Tibial nerve (tissue), 4 donors: ENCODE measurements around the gene SPATC1L. TPM values are rescaled to one million over a fixed set of nuclear protein-coding genes. Genes with fewer than 3 reads are reported as not detected.

Experiments
- DNase-seq, 2 donors: peaks; one replicate each; pipeline ENCODE4 v3.0.0-alpha.2; 2019; ENCODE audit warnings: low spot score in 2 of 2
- H3K27ac ChIP-seq, 4 donors: fragments of 200-600 bp; sonication (generic) in 3 of 4; one replicate each; pipeline ENCODE4 v1.5.1; 2017 to 2019; ENCODE audit warnings: mild to moderate bottlenecking in 1 of 4
- H3K27me3 ChIP-seq, 2 donors: fragments of 200-600 bp; sonication (generic) in 1 of 2; one replicate each; pipeline versions ENCODE4 v1.5.1 to v1.6.0; 2017 to 2019
- H3K36me3 ChIP-seq, 3 donors: fragments of 200-600 bp; sonication (generic); one replicate each; pipeline ENCODE4 v1.5.1; 2018 to 2019
- H3K4me1 ChIP-seq, 4 donors: fragments of 200-600 bp; sonication (generic) in 3 of 4; one replicate each; pipeline ENCODE4 v1.5.1; 2017 to 2019
- H3K4me3 ChIP-seq, 4 donors: fragments of 200-600 bp; sonication (generic) in 3 of 4; one replicate each; pipeline ENCODE4 v1.5.1; 2017 to 2019; ENCODE audit warnings: mild to moderate bottlenecking in 1 of 4, moderate library complexity in 1 of 4
- H3K9me3 ChIP-seq, 4 donors: fragments of 200-600 bp; sonication (generic) in 3 of 4; one replicate each; pipeline ENCODE4 v1.5.1; 2017 to 2019
- EP300 ChIP-seq, 2 donors: sonication (generic); formaldehyde crosslinking; IDR thresholded peaks; one replicate each; pipeline ENCODE4 v1.6.1; 2017; ENCODE audit warnings: antibody characterized with exemption in 2 of 2, mild to moderate bottlenecking in 1 of 2
- POLR2A ChIP-seq, 2 donors: fragments of 450-650 bp; IDR thresholded peaks; one replicate each; pipeline ENCODE4 v1.6.1; 2017; ENCODE audit warnings: antibody characterized with exemption in 2 of 2, mild to moderate bottlenecking in 2 of 2, moderate library complexity in 2 of 2
- WGBS, 2 donors: methylation state at CpG; one replicate each; pipeline ENCODE4 v1.1.5; 2018; 5-methylcytosine and 5-hydroxymethylcytosine counted together
- total RNA-seq, 4 donors: library from RNA; depleted of rRNA; stranded (reverse); fragments of >200 nt; gene quantifications; one replicate each; pipeline ENCODE4 v1.1.0, GENCODE V29; 2016
- TF ChIP-seq, protein P1 (sequence below), 5 experiments: fragments of 200-600 bp in 3 of 5; fragments of 450-650 bp in 2 of 5; sonication (generic) in 3 of 5; IDR thresholded peaks; one replicate each; pipeline ENCODE4 v1.5.1; 2016 to 2019; ENCODE audit warnings: antibody characterized with exemption in 5 of 5, mild to moderate bottlenecking in 3 of 5, moderate library complexity in 2 of 5

The SPATC1L gene
- total RNA-seq, 4 donors from 2014 or later: 4.5 to 12.9 (median 8.0) TPM

DNA sequence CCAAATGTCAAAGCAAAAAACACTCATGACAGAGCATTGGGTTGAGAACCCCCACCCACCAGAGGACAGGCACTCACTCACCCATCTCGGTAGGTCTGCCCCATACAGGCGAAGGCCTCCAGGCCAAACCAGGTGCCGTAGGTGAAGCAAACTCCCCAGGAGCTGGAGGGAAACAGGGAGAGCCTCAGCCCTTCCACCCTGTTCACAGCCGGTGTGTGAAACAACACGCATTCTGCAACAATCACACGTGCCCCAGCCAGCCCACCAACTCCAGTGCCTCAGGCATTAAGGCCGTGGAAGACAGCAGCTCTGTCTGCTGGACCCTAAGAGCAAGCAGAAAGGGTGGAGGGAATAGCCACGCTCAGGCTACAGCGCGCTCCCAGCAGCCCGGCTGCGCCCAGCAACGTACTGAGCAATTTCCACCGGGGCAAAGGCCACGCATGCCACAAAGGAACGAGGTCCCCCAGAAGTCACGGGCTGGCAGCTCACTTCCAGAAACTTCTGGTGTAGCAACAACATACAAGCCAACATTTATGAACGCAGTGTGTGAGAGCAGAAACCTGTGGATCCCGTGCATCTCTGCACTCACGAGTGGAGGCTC lies 11.4 kb upstream of the SPATC1L start:
- Histone ChIP-seq H3K4me1 (peaks cover 0 to 3% (median 0%) of the 10 kb centered on the region in 4 donors), H3K9me3 (no peaks in the 10 kb centered on the region), H3K27ac (no peak overlapping the region), H3K27me3 (no peaks in the 10 kb centered on the region), H3K36me3 (peaks cover 7 to 96% (median 26%) of the 10 kb centered on the region in 3 donors), H3K4me3 (no peak overlapping the region)
- WGBS, 2 donors: 70 to 75% methylated on average over 12 to 14 of the region's 20 CpGs
- peak in 1 of 2 donors; percentile 2 for DNase-seq
- TF ChIP-seq, protein P1, sequence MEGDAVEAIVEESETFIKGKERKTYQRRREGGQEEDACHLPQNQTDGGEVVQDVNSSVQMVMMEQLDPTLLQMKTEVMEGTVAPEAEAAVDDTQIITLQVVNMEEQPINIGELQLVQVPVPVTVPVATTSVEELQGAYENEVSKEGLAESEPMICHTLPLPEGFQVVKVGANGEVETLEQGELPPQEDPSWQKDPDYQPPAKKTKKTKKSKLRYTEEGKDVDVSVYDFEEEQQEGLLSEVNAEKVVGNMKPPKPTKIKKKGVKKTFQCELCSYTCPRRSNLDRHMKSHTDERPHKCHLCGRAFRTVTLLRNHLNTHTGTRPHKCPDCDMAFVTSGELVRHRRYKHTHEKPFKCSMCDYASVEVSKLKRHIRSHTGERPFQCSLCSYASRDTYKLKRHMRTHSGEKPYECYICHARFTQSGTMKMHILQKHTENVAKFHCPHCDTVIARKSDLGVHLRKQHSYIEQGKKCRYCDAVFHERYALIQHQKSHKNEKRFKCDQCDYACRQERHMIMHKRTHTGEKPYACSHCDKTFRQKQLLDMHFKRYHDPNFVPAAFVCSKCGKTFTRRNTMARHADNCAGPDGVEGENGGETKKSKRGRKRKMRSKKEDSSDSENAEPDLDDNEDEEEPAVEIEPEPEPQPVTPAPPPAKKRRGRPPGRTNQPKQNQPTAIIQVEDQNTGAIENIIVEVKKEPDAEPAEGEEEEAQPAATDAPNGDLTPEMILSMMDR (IDR thresholded peaks at IDR 0.05): no peak
- TF ChIP-seq POLR2A (IDR thresholded peaks at IDR 0.05): no peak
- no peak for TF ChIP-seq EP300 (IDR thresholded peaks at IDR 0.05)

DNA sequence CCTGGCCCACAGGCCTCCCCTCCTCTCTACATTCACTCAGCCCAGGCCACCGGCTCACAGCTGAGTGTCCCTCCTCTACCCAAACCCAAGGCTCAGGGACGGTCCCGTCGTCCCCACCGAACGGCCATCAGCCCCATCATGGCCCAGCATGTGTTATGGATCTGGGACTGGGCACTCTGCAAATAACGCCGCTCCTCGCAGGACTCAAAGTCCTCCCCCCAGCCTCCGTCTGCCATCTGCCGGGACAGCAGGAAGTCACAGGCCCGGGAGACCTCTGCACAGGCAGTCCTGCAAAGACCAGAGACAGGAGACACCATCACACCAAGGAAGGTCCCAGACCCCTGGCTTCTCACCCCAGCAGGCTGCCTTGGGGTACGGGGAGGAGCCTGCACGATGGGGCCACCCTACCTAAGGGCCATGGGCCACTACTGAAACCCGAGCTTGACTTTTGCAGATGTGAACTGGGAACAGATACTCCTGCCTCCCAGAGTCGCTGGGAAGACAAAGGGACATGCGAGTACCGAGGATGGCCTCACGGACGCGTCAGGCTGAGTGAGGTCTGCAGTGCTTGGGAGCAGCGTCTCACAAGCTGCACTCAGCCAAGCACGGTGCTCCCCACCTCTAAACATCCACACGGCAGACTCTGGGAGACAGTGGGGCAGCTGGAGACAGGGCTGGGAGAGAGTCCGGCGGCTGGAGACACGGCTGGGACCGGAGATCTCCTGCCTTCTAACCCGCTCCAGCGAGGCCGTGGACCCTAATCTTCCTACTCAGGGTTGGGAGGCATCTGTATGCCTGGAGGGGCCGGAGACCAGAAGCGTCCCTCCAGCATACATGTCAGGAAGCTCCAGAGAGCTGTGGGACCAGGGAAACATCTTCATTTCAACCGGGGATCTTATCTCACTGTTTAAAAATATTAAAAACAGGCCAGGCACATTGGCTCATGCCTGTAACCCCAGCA lies 10.4 kb upstream of the SPATC1L start:
- H3K27ac ChIP-seq: no peak overlapping the region
- H3K27me3 ChIP-seq: no peaks in the 10 kb centered on the region
- H3K36me3 ChIP-seq: peaks cover 7 to 96% (median 26%) of the 10 kb centered on the region in 3 donors
- no peaks in the 10 kb centered on the region for H3K9me3 ChIP-seq
- peak in 1 of 2 donors; percentile 11 for DNase-seq
- 94% methylated on average over 31 to 34 of the region's 34 CpGs for WGBS, 2 donors
- H3K4me3 ChIP-seq: no peak overlapping the region
- no peak for TF ChIP-seq POLR2A (IDR thresholded peaks at IDR 0.05)
- no peak for TF ChIP-seq EP300 (IDR thresholded peaks at IDR 0.05)
- TF ChIP-seq, protein P1 (IDR thresholded peaks at IDR 0.05): no peak
- H3K4me1 ChIP-seq: peaks cover 0 to 3% (median 0%) of the 10 kb centered on the region in 4 donors

DNA sequence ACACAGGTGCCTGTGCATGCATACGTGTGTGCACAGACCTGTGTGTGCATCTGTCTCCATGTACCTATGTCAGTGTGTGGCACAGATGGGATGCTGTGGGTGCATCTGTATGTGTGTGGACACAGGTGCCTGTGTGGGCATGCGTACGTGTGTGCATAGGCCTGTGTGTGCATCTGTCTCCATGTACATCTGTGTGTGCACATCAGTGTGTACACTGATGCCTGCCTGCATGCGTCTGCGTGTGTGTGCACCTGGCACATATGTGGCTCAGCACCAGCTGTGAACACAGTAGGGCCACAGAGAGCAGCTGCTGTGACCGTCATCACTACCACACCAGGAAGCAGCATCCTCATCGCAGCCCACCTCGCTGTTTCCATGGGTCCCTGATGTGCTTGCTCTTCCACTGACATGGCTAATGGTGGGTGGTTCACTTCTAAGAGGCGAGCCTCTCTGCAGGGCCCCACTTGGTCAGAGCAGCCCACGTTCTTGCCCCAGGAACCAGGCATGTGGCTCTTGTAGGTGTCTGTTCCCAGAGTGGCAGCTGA lies 9.6 kb upstream of the SPATC1L start:
- TF ChIP-seq POLR2A (IDR thresholded peaks at IDR 0.05) (no peak), EP300 (IDR thresholded peaks at IDR 0.05) (no peak)
- TF ChIP-seq, protein P1 (IDR thresholded peaks at IDR 0.05): no peak
- 90 to 92% methylated on average over 8 to 10 of the region's 10 CpGs for WGBS, 2 donors
- Histone ChIP-seq H3K9me3 (no peaks in the 10 kb centered on the region), H3K27ac (no peak overlapping the region), H3K4me3 (no peak overlapping the region), H3K4me1 (peaks cover 0 to 3% (median 0%) of the 10 kb centered on the region in 4 donors), H3K27me3 (no peaks in the 10 kb centered on the region), H3K36me3 (peaks cover 7 to 95% (median 26%) of the 10 kb centered on the region in 3 donors)
- DNase-seq: no peak

DNA sequence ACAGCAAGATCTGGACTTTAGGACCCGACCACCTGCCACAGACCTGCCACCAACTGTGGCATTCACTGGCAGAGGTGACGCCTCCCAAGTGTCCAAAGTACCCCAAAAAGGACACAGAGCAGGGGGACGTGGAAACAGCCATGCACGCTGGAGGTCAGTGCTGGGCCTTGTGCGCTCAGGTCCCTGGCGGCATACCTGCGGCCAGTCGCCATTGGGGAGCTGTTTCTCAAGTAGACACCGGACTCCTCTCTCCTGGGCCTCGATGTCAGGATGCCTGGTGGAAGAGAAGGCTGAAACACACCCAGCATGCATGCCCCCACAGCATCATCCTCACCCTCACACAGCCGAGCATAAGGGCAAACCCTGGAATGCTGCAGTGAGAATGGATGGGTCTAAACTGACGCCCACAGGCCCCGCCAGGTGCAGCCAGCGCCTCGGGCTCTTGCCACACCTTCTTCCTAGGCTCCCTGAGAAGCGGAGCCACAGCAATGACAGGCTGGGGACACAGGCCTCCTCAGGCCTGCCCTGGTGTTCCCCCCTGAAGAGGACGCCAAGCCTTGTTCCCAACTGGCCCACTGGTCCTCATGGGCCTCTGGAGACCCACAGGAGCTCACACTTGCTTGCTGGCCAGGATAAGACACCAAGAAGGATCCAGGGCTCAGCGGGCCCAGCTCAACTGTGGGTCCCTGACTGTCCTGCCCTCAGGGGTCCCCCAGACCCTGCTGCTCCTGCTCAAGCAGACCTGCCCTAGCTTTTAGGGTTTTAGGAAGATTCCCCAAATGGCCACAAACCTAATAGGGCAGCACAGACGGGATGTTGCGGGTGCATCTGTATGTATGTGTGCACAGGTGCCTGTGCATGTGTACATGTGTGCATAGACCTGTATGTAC lies 7.7 kb upstream of the SPATC1L start:
- no peak overlapping the region for H3K4me3 ChIP-seq
- WGBS, 2 donors: 93 to 95% methylated on average over 17 to 19 of the region's 20 CpGs
- H3K36me3 ChIP-seq: peaks cover 7 to 78% (median 26%) of the 10 kb centered on the region in 3 donors
- DNase-seq: peak in 1 of 2 donors; percentile 10
- no peak overlapping the region for H3K27ac ChIP-seq
- no peaks in the 10 kb centered on the region for H3K27me3 ChIP-seq
- peaks cover 0 to 9% (median 0%) of the 10 kb centered on the region in 4 donors for H3K4me1 ChIP-seq
- TF ChIP-seq, protein P1 (IDR thresholded peaks at IDR 0.05): no peak
- TF ChIP-seq POLR2A (IDR thresholded peaks at IDR 0.05): no peak
- no peak for TF ChIP-seq EP300 (IDR thresholded peaks at IDR 0.05)
- no peaks in the 10 kb centered on the region for H3K9me3 ChIP-seq
